ENCODE data around the gene MAGI2. TPM values are rescaled to one million over a fixed set of nuclear protein-coding genes. Genes with fewer than 3 reads are reported as not detected.

The MAGI2 gene
- total RNA-seq, 1 experiment from 2014 or later: 0.84 TPM

GRCh38 chr7:78967046-78967445 is 486.4 kb downstream of the MAGI2 start:
- no peak for DNase-seq (ENCODE audit: low read depth)
- in situ Hi-C loops (cut with HindIII; ENCODE audit: low pct_unique_long_range_greater_than_20kb, low sequenced_read_pairs): no loop called here

GRCh38 chr7:78959477-78959876 is 494.0 kb downstream of the MAGI2 start:
- in situ Hi-C loops (cut with HindIII; ENCODE audit: low pct_unique_long_range_greater_than_20kb, low sequenced_read_pairs): no loop called here
- no peak for DNase-seq (ENCODE audit: low read depth)

- DNase-seq (ENCODE audit: low read depth): no peak
- in situ Hi-C loops (cut with HindIII; ENCODE audit: low pct_unique_long_range_greater_than_20kb, low sequenced_read_pairs): no loop called here
Measured at GRCh38 chr7:78955329-78955728, 498.1 kb downstream of the MAGI2 start.

GRCh38 chr7:78953726-78954363 is 499.6 kb downstream of the MAGI2 start:
- DNase-seq (ENCODE audit: low read depth): no peak
- in situ Hi-C loops (cut with HindIII; ENCODE audit: low pct_unique_long_range_greater_than_20kb, low sequenced_read_pairs): no loop called here

- in situ Hi-C loops (cut with HindIII; ENCODE audit: low pct_unique_long_range_greater_than_20kb, low sequenced_read_pairs): no loop called here
- no peak for DNase-seq (ENCODE audit: low read depth)
Measured at GRCh38 chr7:78953090-78953489, 500.4 kb downstream of the MAGI2 start.

GRCh38 chr7:78939669-78940068 is 513.8 kb downstream of the MAGI2 start:
- in situ Hi-C loops (cut with HindIII; ENCODE audit: low pct_unique_long_range_greater_than_20kb, low sequenced_read_pairs): no loop called here

GRCh38 chr7:78924581-78924980 is 528.9 kb downstream of the MAGI2 start:
- DNase-seq (ENCODE audit: low read depth): no peak
- in situ Hi-C loops (cut with HindIII; ENCODE audit: low pct_unique_long_range_greater_than_20kb, low sequenced_read_pairs): no loop called here

More at GRCh38 chr7:78939669-78940068, 513.8 kb downstream of the MAGI2 start:
- DNase-seq (ENCODE audit: low read depth): no peak

GRCh38 chr7:78912781-78913180 is 540.7 kb downstream of the MAGI2 start:
- DNase-seq (ENCODE audit: low read depth): no peak
- in situ Hi-C loops (cut with HindIII; ENCODE audit: low pct_unique_long_range_greater_than_20kb, low sequenced_read_pairs): no loop called here

- in situ Hi-C loops (cut with HindIII; ENCODE audit: low pct_unique_long_range_greater_than_20kb, low sequenced_read_pairs): no loop called here
- DNase-seq (ENCODE audit: low read depth): no peak
Measured at GRCh38 chr7:78906735-78907134, 546.7 kb downstream of the MAGI2 start.

GRCh38 chr7:78905436-78905835 is 548.0 kb downstream of the MAGI2 start:
- DNase-seq (ENCODE audit: low read depth): no peak
- in situ Hi-C loops (cut with HindIII; ENCODE audit: low pct_unique_long_range_greater_than_20kb, low sequenced_read_pairs): no loop called here

- in situ Hi-C loops (cut with HindIII; ENCODE audit: low pct_unique_long_range_greater_than_20kb, low sequenced_read_pairs): no loop called here
- no peak for DNase-seq (ENCODE audit: low read depth)
Measured at GRCh38 chr7:78904983-78905382, 548.5 kb downstream of the MAGI2 start.

- DNase-seq (ENCODE audit: low read depth): no peak
- in situ Hi-C loops (cut with HindIII; ENCODE audit: low pct_unique_long_range_greater_than_20kb, low sequenced_read_pairs): no loop called here
Measured at GRCh38 chr7:78901566-78901965, 551.9 kb downstream of the MAGI2 start.

GRCh38 chr7:78900806-78901205 is 552.7 kb downstream of the MAGI2 start:
- DNase-seq (ENCODE audit: low read depth): no peak
- in situ Hi-C loops (cut with HindIII; ENCODE audit: low pct_unique_long_range_greater_than_20kb, low sequenced_read_pairs): no loop called here

- no peak for DNase-seq (ENCODE audit: low read depth)
- in situ Hi-C loops (cut with HindIII; ENCODE audit: low pct_unique_long_range_greater_than_20kb, low sequenced_read_pairs): no loop called here
Measured at GRCh38 chr7:78895393-78895792, 558.1 kb downstream of the MAGI2 start.

- DNase-seq (ENCODE audit: low read depth): no peak
- in situ Hi-C loops (cut with HindIII; ENCODE audit: low pct_unique_long_range_greater_than_20kb, low sequenced_read_pairs): no loop called here
Measured at GRCh38 chr7:78879206-78879605, 574.3 kb downstream of the MAGI2 start.

GRCh38 chr7:78873117-78873516 is 580.4 kb downstream of the MAGI2 start:
- in situ Hi-C loops (cut with HindIII; ENCODE audit: low pct_unique_long_range_greater_than_20kb, low sequenced_read_pairs): no loop called here
- DNase-seq (ENCODE audit: low read depth): no peak

- DNase-seq (ENCODE audit: low read depth): no peak
- in situ Hi-C loops (cut with HindIII; ENCODE audit: low pct_unique_long_range_greater_than_20kb, low sequenced_read_pairs): no loop called here
Measured at GRCh38 chr7:78864339-78864738, 589.1 kb downstream of the MAGI2 start.

GRCh38 chr7:78863281-78863680 is 590.2 kb downstream of the MAGI2 start:
- no peak for DNase-seq (ENCODE audit: low read depth)
- in situ Hi-C loops (cut with HindIII; ENCODE audit: low pct_unique_long_range_greater_than_20kb, low sequenced_read_pairs): no loop called here

GRCh38 chr7:78862411-78862900 is 591.0 kb downstream of the MAGI2 start:
- DNase-seq (ENCODE audit: low read depth): no peak
- in situ Hi-C loops (cut with HindIII; ENCODE audit: low pct_unique_long_range_greater_than_20kb, low sequenced_read_pairs): no loop called here

- in situ Hi-C loops (cut with HindIII; ENCODE audit: low pct_unique_long_range_greater_than_20kb, low sequenced_read_pairs): no loop called here
- no peak for DNase-seq (ENCODE audit: low read depth)
Measured at GRCh38 chr7:78852951-78853350, 600.5 kb downstream of the MAGI2 start.
